ENCODE data around the gene NDUFS7.

Gene NDUFS7

DNA sequence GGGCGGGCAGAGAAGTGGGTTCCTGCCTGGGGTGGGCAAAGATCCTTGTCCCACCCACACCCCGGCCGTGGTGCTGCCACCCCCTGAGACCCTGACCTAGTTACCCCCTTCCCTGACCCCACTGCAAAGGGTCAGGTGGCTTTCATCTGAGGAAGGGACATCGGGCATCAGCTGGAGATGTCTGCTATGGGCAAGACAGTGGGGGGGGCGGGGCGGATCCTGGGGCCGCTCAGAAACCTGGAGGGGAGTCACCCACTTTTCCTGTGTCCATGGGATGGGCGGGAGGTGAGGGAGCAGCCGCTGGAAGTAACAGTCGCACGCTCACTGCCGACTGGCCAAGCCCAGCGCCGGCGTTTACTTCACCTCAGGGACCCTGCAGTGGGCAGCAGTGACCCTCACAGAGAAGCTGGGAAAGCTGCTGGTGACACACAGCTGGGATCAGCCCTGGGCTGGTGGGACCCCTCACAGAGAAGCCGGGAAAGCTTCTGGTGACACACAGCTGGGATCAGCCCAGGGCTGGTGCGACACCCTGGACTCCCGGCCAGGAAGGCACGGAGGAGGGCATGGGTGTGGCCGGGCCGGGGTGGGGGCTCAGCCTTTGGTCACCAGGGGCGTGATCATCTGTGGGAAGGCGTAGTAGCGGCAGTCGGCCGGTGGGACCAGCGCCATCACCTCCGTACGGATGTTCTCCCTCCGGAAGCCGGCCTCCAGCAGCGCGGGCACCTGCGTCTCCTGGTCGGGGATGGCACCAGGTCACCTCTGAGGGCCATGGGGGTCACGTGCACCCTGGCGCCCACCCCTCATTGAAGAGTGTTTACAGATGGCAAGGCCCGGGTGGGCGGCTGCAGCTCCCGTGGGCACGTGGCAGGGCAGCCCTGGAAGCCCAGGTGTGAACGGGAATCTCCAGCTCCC lies 13.3 kb downstream of the NDUFS7 start:
- Histone ChIP-seq H2BK5ac (ENCODE audit: low read depth, low read length, poor library complexity) (no peak overlapping the region), H3K27me3 (ENCODE audit: insufficient read depth, low read length) (no peaks in the 10 kb centered on the region), H2BK12ac (ENCODE audit: low read length) (no peak overlapping the region), H2AK5ac (ENCODE audit: low read length) (no peak overlapping the region), H3K9me3 (ENCODE audit: insufficient read depth, low read depth, low read length) (peaks cover 1% of the 10 kb centered on the region), H4K12ac (ENCODE audit: low read depth, low read length) (no peak overlapping the region), H3K4me2 (ENCODE audit: low read length) (no peak overlapping the region), H3K79me1 (ENCODE audit: low read length) (peaks cover 8% of the 10 kb centered on the region), H3K23ac (ENCODE audit: low read length) (no peak overlapping the region), H3K79me2 (ENCODE audit: control insufficient read depth, insufficient read depth, low read length, poor library complexity) (peaks cover 6% of the 10 kb centered on the region), H3K9ac (ENCODE audit: low read length) (no peak overlapping the region), H2AFZ (ENCODE audit: insufficient read depth, low read length, poor library complexity) (no peak overlapping the region), H2BK120ac (ENCODE audit: insufficient read depth, low read length, poor library complexity) (no peak overlapping the region), H3K14ac (ENCODE audit: low read length) (no peak overlapping the region), H3K4me1 (ENCODE audit: control insufficient read depth in 1 of 2, insufficient read depth in 2 of 2, low read length in 2 of 2) (peaks cover 6% of the 10 kb centered on the region in 2 experiments), H3K18ac (ENCODE audit: low read length) (no peak overlapping the region), H3K4me3 (ENCODE audit: low read depth, low read length) (peak overlapping the region; percentile 31), H4K91ac (ENCODE audit: low read depth, low read length) (no peak overlapping the region), H4K8ac (ENCODE audit: low read depth, low read length) (no peak overlapping the region), H3K36me3 (ENCODE audit: control insufficient read depth in 1 of 2, insufficient read depth in 2 of 2, low read length in 2 of 2) (peaks cover 15 to 16% of the 10 kb centered on the region in 2 experiments), H3K4ac (ENCODE audit: low read depth, low read length) (no peak overlapping the region), H3K27ac (ENCODE audit: low read depth, low read length) (no peak overlapping the region)
- no peak for DNase-seq
- WGBS (ENCODE audit: extremely low coverage, insufficient coverage, insufficient read length) = no CpG with 5 or more reads among the region's 42 CpGs

DNA sequence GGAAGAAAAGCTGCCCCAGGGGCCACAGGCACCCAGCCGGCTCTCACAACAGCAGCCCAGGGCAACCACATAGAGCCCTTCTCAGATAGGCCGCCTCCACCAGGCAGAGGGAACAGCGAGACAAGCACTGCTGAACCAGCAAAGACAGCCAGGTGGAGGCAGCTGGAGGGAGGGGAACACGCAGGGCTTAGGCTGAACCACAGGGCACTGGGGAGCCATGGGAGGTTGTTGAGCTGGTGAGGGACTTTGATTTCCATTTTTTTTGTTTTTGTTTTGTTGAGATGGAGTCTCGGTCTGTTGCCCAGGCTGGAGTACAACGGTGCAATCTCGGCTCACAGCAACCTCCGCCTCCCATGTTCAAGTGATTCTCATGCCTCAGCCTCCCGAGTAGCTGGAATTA lies 14.1 kb downstream of the NDUFS7 start:
- no peak overlapping the region for H4K91ac ChIP-seq (ENCODE audit: low read depth, low read length)
- WGBS (ENCODE audit: extremely low coverage, insufficient coverage, insufficient read length) = no CpG with 5 or more reads among the region's 9 CpGs
- H3K9ac ChIP-seq (ENCODE audit: low read length) = no peak overlapping the region
- DNase-seq = peak in 1 of 2 donors; percentile 19
- H4K8ac ChIP-seq (ENCODE audit: low read depth, low read length) = no peak overlapping the region
- H3K4me1 ChIP-seq (ENCODE audit: control insufficient read depth in 1 of 2, insufficient read depth in 2 of 2, low read length in 2 of 2) = peaks cover 6% of the 10 kb centered on the region in 2 experiments
- no peak overlapping the region for H2BK12ac ChIP-seq (ENCODE audit: low read length)
- no peak overlapping the region for H3K14ac ChIP-seq (ENCODE audit: low read length)
- H2AK5ac ChIP-seq (ENCODE audit: low read length) = no peak overlapping the region
- no peaks in the 10 kb centered on the region for H3K27me3 ChIP-seq (ENCODE audit: insufficient read depth, low read length)
- no peak overlapping the region for H3K4me3 ChIP-seq (ENCODE audit: low read depth, low read length)
- H3K9me3 ChIP-seq (ENCODE audit: insufficient read depth, low read depth, low read length) = peaks cover 5% of the 10 kb centered on the region
- H3K79me2 ChIP-seq (ENCODE audit: control insufficient read depth, insufficient read depth, low read length, poor library complexity) = peaks cover 6% of the 10 kb centered on the region
- H3K23ac ChIP-seq (ENCODE audit: low read length) = no peak overlapping the region
- H2BK120ac ChIP-seq (ENCODE audit: insufficient read depth, low read length, poor library complexity) = no peak overlapping the region
- no peak overlapping the region for H3K4me2 ChIP-seq (ENCODE audit: low read length)
- no peak overlapping the region for H2BK5ac ChIP-seq (ENCODE audit: low read depth, low read length, poor library complexity)
- no peak overlapping the region for H3K4ac ChIP-seq (ENCODE audit: low read depth, low read length)
- no peak overlapping the region for H2AFZ ChIP-seq (ENCODE audit: insufficient read depth, low read length, poor library complexity)
- H3K27ac ChIP-seq (ENCODE audit: low read depth, low read length) = no peak overlapping the region
- H4K12ac ChIP-seq (ENCODE audit: low read depth, low read length) = no peak overlapping the region
- peaks cover 7 to 10% of the 10 kb centered on the region in 2 experiments for H3K36me3 ChIP-seq (ENCODE audit: control insufficient read depth in 1 of 2, insufficient read depth in 2 of 2, low read length in 2 of 2)
- no peak overlapping the region for H3K18ac ChIP-seq (ENCODE audit: low read length)
- peaks cover 8% of the 10 kb centered on the region for H3K79me1 ChIP-seq (ENCODE audit: low read length)

DNA sequence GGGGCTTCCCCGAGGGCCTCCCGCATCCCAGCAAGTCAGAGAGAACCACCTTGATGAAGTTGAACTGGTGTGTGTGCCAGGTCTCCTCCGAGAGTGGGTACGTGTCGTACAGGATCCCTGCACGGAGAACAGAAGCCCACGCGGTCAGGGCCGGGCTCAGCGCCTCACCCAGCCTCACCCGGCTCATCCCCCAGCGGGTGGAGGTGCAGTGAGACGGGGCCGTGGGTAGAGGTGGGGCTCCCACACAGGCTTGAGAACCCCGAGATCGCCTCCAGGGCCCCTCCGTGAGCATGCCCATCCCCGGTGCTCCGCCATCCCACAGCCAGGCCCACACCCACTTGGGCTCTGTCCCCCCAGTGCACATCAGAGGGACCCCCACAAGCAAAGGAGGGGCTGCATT lies 15.4 kb downstream of the NDUFS7 start:
- Histone ChIP-seq H3K4me1 (ENCODE audit: control insufficient read depth in 1 of 2, insufficient read depth in 2 of 2, low read length in 2 of 2) (peaks cover 6% of the 10 kb centered on the region in 2 experiments), H3K9ac (ENCODE audit: low read length) (no peak overlapping the region), H3K4me2 (ENCODE audit: low read length) (no peak overlapping the region), H4K8ac (ENCODE audit: low read depth, low read length) (no peak overlapping the region), H3K79me1 (ENCODE audit: low read length) (peaks cover 8% of the 10 kb centered on the region), H3K36me3 (ENCODE audit: control insufficient read depth in 1 of 2, insufficient read depth in 2 of 2, low read length in 2 of 2) (peaks cover 3% of the 10 kb centered on the region in 2 experiments), H2BK12ac (ENCODE audit: low read length) (no peak overlapping the region), H3K18ac (ENCODE audit: low read length) (no peak overlapping the region), H2AFZ (ENCODE audit: insufficient read depth, low read length, poor library complexity) (no peak overlapping the region), H3K4me3 (ENCODE audit: low read depth, low read length) (no peak overlapping the region), H3K9me3 (ENCODE audit: insufficient read depth, low read depth, low read length) (peaks cover 5% of the 10 kb centered on the region), H3K27me3 (ENCODE audit: insufficient read depth, low read length) (no peaks in the 10 kb centered on the region), H3K79me2 (ENCODE audit: control insufficient read depth, insufficient read depth, low read length, poor library complexity) (peaks cover 6% of the 10 kb centered on the region), H2BK120ac (ENCODE audit: insufficient read depth, low read length, poor library complexity) (no peak overlapping the region), H4K91ac (ENCODE audit: low read depth, low read length) (no peak overlapping the region), H3K4ac (ENCODE audit: low read depth, low read length) (no peak overlapping the region), H2AK5ac (ENCODE audit: low read length) (no peak overlapping the region), H4K12ac (ENCODE audit: low read depth, low read length) (no peak overlapping the region), H2BK5ac (ENCODE audit: low read depth, low read length, poor library complexity) (no peak overlapping the region), H3K23ac (ENCODE audit: low read length) (no peak overlapping the region), H3K14ac (ENCODE audit: low read length) (no peak overlapping the region), H3K27ac (ENCODE audit: low read depth, low read length) (no peak overlapping the region)
- no peak for DNase-seq
- WGBS (ENCODE audit: extremely low coverage, insufficient coverage, insufficient read length) = no CpG with 5 or more reads among the region's 19 CpGs

DNA sequence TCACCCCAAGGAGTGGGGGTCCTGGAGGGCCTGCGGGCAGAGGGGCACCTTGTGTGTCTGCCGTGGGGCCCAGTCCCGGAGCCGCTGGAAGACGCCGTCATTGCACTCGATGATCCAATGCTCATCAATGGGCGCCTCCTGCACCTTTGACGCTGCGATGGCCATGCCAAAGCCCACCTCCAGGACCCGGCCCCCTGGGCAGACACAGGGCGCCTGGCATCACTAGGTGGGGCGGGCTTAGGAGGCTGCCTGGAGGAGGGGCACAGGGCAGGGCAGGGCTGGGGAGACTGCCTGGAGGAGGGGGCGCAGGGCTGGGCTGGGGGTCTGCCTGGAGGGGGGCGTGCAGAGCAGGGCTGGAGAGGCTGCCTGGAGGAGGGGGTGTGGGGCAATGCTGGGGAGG lies 16.0 kb downstream of the NDUFS7 start:
- H3K9me3 ChIP-seq (ENCODE audit: insufficient read depth, low read depth, low read length) = peaks cover 5% of the 10 kb centered on the region
- no peak overlapping the region for H3K4me2 ChIP-seq (ENCODE audit: low read length)
- H4K8ac ChIP-seq (ENCODE audit: low read depth, low read length) = no peak overlapping the region
- H2AK5ac ChIP-seq (ENCODE audit: low read length) = no peak overlapping the region
- H2AFZ ChIP-seq (ENCODE audit: insufficient read depth, low read length, poor library complexity) = no peak overlapping the region
- H3K4me3 ChIP-seq (ENCODE audit: low read depth, low read length) = no peak overlapping the region
- H3K27ac ChIP-seq (ENCODE audit: low read depth, low read length) = no peak overlapping the region
- no CpG with 5 or more reads among the region's 15 CpGs for WGBS (ENCODE audit: extremely low coverage, insufficient coverage, insufficient read length)
- H3K79me2 ChIP-seq (ENCODE audit: control insufficient read depth, insufficient read depth, low read length, poor library complexity) = peaks cover 6% of the 10 kb centered on the region
- no peak overlapping the region for H3K9ac ChIP-seq (ENCODE audit: low read length)
- peaks cover 3% of the 10 kb centered on the region in 2 experiments for H3K36me3 ChIP-seq (ENCODE audit: control insufficient read depth in 1 of 2, insufficient read depth in 2 of 2, low read length in 2 of 2)
- H3K23ac ChIP-seq (ENCODE audit: low read length) = no peak overlapping the region
- H2BK5ac ChIP-seq (ENCODE audit: low read depth, low read length, poor library complexity) = no peak overlapping the region
- H4K12ac ChIP-seq (ENCODE audit: low read depth, low read length) = no peak overlapping the region
- H4K91ac ChIP-seq (ENCODE audit: low read depth, low read length) = no peak overlapping the region
- peaks cover 6% of the 10 kb centered on the region in 2 experiments for H3K4me1 ChIP-seq (ENCODE audit: control insufficient read depth in 1 of 2, insufficient read depth in 2 of 2, low read length in 2 of 2)
- H2BK120ac ChIP-seq (ENCODE audit: insufficient read depth, low read length, poor library complexity) = no peak overlapping the region
- peaks cover 8% of the 10 kb centered on the region for H3K79me1 ChIP-seq (ENCODE audit: low read length)
- no peak overlapping the region for H3K4ac ChIP-seq (ENCODE audit: low read depth, low read length)
- no peak overlapping the region for H3K14ac ChIP-seq (ENCODE audit: low read length)
- no peaks in the 10 kb centered on the region for H3K27me3 ChIP-seq (ENCODE audit: insufficient read depth, low read length)
- H3K18ac ChIP-seq (ENCODE audit: low read length) = no peak overlapping the region
- H2BK12ac ChIP-seq (ENCODE audit: low read length) = no peak overlapping the region
- no peak for DNase-seq
